Endothelial cell (in vitro differentiated cells): ENCODE data around the gene TPRG1L. TPM values are rescaled to one million over a fixed set of nuclear protein-coding genes. Genes with fewer than 3 reads are reported as not detected.

ENCODE experiments used
- DNase-seq: peaks from one replicate; pipeline ENCODE4 v3.0.0; 2021; ENCODE audit warnings: low spot score
- H3K27ac Mint-ChIP-seq: one replicate; pipeline ENCODE4 v1.8.0; 2021; ENCODE audit warnings: mixed read lengths, inconsistent platforms; ENCODE audit not compliant: unreplicated experiment
- H3K27me3 Mint-ChIP-seq: one replicate; pipeline ENCODE4 v1.8.0; 2021; ENCODE audit warnings: mild to moderate bottlenecking, moderate library complexity, mixed read lengths, inconsistent platforms; ENCODE audit not compliant: unreplicated experiment
- H3K36me3 Mint-ChIP-seq: one replicate; pipeline ENCODE4 v1.8.0; 2021; ENCODE audit warnings: mild to moderate bottlenecking, low read depth, mixed read lengths, inconsistent platforms; ENCODE audit not compliant: unreplicated experiment
- H3K4me1 Mint-ChIP-seq: one replicate; pipeline ENCODE4 v1.8.0; 2021; ENCODE audit warnings: mild to moderate bottlenecking, mixed read lengths, inconsistent platforms; ENCODE audit not compliant: unreplicated experiment
- H3K4me3 Mint-ChIP-seq: one replicate; pipeline ENCODE4 v1.8.0; 2021; ENCODE audit warnings: mild to moderate bottlenecking, mixed read lengths, inconsistent platforms; ENCODE audit not compliant: unreplicated experiment
- H3K9me3 Mint-ChIP-seq: one replicate; pipeline ENCODE4 v1.8.0; 2021; ENCODE audit warnings: mixed read lengths, inconsistent platforms; ENCODE audit not compliant: unreplicated experiment
- total RNA-seq: library from RNA; stranded (reverse); fragmentation: NEBNext Ultra II Directional; extraction: Animal tissue kit (Norgen Biotek cat#: 25700); gene quantifications from one replicate; pipeline ENCODE4 v1.2.1, GENCODE V29; 2021; ENCODE audit not compliant: unreplicated experiment
- TF ChIP-seq, protein P1 (sequence below): fragments of 200-600 bp; sonication (generic); IDR thresholded peaks from one replicate; pipeline ENCODE4 v1.5.0; 2021; ENCODE audit warnings: antibody characterized with exemption; ENCODE audit not compliant: unreplicated experiment

The TPRG1L gene
- total RNA-seq, 1 donor from 2014 or later = 35.2 TPM

DNA sequence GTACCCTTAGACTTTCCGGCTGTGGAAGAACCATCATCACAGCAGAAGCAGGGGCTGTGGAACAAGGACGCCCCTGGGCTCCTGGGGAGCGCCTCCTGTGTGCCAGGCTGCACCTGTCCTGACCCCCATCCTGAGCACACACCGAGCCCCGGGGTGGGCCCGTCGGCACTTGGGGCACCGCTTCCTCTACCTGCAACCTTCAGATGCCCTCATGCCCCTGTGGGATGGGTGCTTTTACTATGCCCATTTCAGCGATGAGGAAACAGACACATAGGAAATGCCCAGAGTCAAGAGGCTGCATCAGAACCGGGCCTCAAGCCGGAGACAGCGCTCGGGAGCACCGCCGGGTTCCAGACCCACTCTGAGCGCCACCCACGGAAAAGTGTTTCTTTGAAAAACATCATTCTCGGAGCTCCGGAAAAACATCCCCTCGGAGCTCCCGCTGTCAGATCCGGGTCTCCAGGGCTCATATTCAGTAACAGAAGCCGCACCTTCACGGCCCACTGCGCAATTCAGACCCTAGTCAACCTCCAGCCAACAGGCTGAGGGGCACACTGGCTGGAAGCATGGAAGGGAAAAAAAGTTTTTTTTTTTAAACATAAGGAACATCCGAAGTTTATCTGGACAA, 8.0 kb downstream of the TPRG1L start:
- TF ChIP-seq, protein P1, sequence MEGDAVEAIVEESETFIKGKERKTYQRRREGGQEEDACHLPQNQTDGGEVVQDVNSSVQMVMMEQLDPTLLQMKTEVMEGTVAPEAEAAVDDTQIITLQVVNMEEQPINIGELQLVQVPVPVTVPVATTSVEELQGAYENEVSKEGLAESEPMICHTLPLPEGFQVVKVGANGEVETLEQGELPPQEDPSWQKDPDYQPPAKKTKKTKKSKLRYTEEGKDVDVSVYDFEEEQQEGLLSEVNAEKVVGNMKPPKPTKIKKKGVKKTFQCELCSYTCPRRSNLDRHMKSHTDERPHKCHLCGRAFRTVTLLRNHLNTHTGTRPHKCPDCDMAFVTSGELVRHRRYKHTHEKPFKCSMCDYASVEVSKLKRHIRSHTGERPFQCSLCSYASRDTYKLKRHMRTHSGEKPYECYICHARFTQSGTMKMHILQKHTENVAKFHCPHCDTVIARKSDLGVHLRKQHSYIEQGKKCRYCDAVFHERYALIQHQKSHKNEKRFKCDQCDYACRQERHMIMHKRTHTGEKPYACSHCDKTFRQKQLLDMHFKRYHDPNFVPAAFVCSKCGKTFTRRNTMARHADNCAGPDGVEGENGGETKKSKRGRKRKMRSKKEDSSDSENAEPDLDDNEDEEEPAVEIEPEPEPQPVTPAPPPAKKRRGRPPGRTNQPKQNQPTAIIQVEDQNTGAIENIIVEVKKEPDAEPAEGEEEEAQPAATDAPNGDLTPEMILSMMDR = no peak
- no peak for DNase-seq
- peaks cover 36% of the 10 kb centered on the region for H3K36me3 Mint-ChIP-seq
- no peaks in the 10 kb centered on the region for H3K9me3 Mint-ChIP-seq
- H3K4me3 Mint-ChIP-seq = no peak overlapping the region
- H3K4me1 Mint-ChIP-seq = no peaks in the 10 kb centered on the region
- peaks cover 3% of the 10 kb centered on the region for H3K27me3 Mint-ChIP-seq
- no peak overlapping the region for H3K27ac Mint-ChIP-seq

DNA sequence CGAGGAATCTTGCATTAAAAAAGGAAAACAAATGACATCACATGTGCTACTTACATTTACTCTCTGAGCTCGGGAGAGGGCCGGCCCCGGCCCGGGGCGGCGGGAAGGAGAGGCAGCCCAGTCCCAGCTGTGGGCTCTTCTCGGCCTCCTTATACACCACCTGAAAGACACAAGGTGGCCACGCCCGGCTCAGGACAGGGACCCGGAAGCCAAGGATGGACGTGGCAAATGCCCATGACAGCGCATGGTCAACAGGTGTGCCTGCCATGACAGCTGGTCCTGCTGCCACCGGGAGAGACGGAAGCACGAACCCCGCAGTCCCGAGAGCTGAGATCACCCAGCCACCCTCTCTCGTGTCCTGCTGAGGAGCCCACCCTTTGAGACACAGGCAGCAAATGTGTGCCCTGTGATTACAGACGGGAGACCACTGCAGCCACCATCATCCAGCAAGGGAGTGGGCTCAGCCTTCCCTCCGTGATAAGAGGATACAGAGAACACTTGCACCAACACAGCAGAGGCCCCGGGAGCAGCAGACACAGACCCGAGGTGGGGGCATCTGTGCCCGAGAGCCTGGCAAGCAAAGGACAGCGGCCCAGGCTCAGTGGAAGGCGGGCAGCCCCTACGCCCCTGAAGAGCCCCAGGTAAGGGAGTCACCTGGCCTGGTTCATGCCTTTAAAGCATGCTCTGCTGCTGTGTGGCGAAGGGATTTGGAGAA, 8.7 kb downstream of the TPRG1L start:
- Mint-ChIP-seq H3K27ac (no peak overlapping the region), H3K27me3 (peaks cover 3% of the 10 kb centered on the region), H3K9me3 (no peaks in the 10 kb centered on the region), H3K4me3 (no peak overlapping the region), H3K4me1 (no peaks in the 10 kb centered on the region), H3K36me3 (peaks cover 38% of the 10 kb centered on the region)
- no peak for DNase-seq
- TF ChIP-seq, protein P1 = no peak

DNA sequence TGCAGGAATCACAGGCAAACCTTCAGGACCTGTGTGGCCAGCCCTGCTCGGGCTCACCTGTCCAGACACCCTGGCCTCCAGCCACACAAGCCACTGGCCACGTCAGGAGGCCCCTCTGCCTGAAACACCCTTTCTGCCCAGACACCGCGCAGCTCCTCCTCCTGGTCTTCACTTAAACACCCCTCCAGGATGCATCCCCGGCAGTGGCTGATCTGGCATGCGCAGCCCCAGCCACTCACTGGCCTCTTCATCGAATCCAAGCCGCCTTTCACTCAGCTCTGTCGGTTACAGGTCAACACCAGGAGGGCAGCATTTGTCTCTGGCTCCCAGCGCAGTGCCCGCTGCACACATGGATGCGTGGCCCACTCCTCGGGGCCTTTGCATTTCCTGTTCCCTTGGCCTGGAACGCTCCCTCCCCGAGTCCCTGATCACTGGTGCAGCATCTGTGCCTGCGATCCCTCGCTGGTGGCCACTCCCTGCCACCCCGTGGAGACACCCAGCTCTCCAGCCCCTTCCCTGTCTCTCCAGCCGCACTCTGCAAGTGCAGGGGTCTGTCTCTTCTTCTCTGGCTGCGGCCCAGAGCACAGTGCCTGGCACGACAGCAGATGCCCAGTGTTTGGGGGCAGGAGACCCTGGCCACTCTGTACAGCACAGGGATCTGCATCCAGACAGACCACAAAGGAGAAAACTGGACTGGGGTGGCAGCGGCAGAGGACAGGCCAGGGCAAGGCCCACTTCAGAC, 9.4 kb downstream of the TPRG1L start:
- H3K27me3 Mint-ChIP-seq = peaks cover 3% of the 10 kb centered on the region
- H3K4me3 Mint-ChIP-seq = no peak overlapping the region
- H3K27ac Mint-ChIP-seq = no peak overlapping the region
- H3K36me3 Mint-ChIP-seq = peaks cover 36% of the 10 kb centered on the region
- TF ChIP-seq, protein P1 = no peak
- no peaks in the 10 kb centered on the region for H3K4me1 Mint-ChIP-seq
- DNase-seq = no peak
- no peaks in the 10 kb centered on the region for H3K9me3 Mint-ChIP-seq

DNA sequence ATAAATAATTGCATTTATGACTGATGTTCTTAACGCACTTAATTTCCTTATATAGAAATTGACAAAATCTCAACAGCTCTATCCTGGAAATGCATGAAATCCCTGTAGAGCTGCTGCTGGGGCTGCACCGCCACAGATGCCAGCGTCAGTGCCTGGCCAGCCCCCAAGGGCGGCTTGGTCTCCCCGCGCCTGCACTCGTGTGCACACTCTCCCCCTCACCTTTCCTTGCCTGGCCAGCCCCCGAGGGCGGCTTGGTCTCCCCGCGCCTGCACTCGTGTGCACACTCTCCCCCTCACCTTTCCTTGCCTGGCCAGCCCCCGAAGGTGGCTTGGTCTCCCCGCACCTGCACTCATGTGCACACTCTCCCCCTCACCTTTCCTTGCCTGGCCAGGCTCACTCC, 11.3 kb downstream of the TPRG1L start:
- H3K27ac Mint-ChIP-seq = no peak overlapping the region
- H3K4me3 Mint-ChIP-seq = no peak overlapping the region

More for the DNA sequence above, 11.3 kb downstream of the TPRG1L start:
- Mint-ChIP-seq H3K9me3 (no peaks in the 10 kb centered on the region), H3K27me3 (peaks cover 3% of the 10 kb centered on the region), H3K4me1 (no peaks in the 10 kb centered on the region), H3K36me3 (peaks cover 35% of the 10 kb centered on the region)
- no peak for DNase-seq
- TF ChIP-seq, protein P1 = no peak
